HG03159 (cell line): ENCODE results near the gene LHX5.

ENCODE experiments used
- ATAC-seq: cut with Tn5 transposase; IDR thresholded peaks from one replicate; pipeline ENCODE4 v1.9.1; 2021; ENCODE audit warnings: mild to moderate bottlenecking, moderate library complexity; ENCODE audit not compliant: unreplicated experiment

LHX5 gene

DNA sequence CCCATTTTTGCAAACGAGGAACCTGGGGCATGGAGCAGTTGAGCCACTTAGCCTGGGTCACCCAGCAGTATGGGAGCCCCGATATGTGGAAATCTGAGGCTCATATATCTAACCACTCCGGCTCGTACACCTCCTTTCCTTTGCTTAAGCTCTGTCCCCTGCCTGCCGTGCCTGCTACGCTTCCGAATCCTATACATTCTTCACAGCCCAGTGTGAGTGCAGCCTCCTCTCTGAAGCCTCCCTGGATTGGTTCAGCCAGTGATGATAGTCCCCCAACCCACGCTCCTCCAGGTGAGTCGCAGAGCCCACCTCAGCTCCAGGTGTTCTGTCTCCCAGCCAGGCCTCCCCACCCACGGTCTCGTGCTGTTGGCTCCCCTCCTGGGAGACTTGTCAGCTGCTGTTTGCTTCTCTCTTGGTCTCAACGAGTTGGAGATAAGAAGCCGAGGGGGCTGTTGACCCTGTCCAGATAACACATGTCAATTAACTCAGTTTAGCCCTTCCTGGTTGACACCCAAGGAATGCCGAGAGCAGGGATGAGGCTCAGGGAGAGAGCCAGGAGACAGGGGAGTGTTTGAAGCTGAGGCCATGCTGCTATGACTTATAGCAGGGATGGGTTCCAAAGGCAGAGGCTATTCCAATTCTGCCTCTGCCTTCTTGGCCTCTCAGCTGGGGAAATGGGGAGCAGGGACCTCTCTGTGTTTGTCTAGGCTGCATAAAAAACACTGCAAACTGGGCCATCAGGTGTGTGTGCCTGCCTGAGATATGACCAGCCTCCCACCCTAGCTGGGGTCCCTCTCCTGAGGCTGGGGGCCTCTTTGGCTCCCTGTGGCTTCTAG lies 30.5 kb downstream of the LHX5 start:
- no peak for ATAC-seq

DNA sequence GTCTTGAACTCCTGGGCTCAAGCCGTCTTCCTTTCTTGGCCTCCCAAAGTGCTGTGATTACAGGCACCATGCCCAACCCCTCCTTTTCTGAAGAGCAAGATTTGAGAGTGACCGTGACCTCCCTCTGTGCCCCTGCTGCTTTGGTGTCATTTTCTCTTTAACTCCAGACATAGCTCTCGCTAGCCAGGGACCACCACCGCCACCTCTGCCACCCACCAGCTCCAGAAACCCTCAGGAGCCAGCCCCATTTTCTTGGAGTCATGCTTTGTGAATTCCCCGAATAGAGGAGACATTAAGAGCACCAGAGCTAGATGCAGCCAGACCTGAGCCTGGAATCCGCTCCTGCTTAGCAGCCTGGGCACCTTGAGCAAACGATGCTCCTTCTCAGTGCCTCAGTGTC lies 31.3 kb downstream of the LHX5 start:
- no peak for ATAC-seq

DNA sequence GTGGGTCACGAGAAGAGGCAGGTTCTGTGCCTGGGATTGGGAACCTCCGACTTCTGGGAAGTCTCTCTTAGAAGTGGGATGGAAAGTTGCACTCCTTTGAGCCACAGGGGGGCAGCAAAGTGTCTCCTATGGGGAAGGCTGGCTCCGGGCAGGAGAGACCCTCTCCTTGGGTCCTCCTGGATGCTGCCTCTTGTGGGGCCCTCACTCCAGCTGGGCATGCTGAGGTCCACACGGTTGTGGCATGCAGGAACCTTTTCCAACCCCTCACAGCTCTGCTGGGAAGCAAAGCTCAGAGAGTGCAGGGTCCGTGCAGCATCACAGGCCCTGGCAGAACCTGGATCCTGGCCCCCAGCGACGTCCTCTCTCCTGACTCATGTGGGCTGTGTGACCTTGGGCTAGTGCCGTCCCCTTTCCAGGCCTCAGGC lies 32.1 kb downstream of the LHX5 start:
- ATAC-seq = no peak

DNA sequence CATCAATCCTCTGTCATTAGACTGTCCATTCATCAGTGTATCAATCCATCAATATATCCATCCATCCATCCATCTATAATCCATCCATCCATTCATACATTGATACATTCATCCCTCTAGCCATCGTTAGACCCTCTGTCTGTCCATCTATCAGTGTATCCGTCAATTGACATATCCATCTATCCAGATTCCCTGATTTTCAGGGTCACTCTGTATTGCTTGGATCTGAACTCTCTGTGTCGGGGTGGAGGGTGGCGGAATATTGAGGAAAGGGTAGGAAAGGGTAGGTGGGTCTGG lies 32.4 kb downstream of the LHX5 start:
- ATAC-seq = no peak

DNA sequence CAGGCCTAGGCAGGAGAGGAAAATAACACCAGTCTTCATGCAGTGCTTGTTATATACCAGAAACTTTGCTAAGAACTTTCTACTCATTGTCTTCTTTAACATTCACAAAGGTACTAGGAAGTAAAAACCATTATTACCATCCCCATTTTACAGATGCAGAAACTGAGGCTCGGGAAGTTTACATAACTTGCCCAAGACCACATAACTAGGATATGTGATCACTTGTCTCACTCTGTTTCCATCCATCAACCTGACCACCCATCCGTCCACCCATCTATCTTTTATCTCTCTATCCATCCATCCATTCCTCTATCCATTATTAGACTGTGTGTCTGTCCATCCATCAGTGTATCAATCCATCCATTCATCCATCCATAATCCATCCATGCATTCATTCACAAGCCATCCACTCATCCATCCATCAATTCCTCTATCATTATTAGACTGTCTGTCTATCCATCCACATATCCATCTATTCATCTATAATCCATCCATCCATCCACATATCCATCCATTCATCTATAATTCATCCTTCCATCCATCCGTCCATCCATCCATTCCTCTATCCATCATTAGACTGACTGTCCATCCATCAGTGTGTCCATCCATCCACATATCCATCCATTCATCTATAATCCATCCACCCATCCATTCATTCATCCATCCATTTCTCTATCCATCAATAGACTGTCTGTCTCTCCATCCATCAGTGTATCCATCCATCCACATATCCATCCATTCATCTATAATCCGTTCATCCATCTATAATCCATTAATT lies 33.0 kb downstream of the LHX5 start:
- ATAC-seq = no peak

DNA sequence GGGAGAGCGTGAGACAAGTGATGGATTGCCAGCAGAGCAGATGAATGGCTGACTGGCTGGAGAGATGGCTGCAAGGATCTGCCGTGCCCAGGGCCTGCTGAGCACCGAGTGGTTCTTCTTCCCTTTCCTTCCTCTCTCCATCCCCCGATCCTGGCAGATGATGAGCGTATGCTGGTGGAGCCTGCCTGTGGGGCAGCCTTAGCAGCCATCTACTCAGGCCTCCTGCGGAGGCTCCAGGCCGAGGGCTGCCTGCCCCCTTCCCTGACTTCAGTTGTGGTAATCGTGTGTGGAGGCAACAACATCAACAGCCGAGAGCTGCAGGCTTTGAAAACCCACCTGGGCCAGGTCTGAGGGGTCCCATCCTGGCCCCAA lies 34.0 kb downstream of the LHX5 start:
- ATAC-seq = no peak

DNA sequence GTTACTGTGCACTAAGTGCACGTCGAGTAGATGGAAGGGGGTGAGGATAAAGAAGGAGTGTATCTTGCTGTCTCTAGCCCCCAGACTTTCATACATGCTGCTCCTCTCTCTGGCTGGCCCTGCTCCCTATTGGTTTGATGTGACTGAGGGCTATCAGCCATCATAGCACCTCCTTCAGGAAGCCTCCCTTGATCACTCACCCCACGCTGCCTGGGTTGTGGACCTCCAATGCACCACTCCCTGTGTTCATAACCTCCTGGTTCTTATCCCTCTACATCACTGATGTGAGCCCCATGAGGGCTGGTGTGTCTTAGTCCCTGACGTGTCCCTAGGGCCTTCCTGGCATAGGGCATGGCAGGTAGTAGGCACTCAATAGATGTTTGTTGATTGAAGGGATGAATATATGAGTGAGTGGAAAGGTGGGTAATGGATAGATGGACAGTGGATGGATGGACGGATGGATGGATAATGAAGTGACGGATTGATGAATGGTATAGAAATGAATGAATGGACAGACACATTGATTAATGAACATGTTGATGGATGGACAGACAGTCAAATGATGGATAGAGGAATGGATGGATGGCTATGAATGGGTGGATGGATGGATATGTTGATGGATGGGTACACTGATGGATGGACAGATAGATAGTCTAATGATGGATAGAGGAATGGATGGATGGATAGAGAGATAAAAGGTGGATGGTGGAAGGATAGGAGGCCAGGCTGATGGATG lies 34.5 kb downstream of the LHX5 start:
- no peak for ATAC-seq

DNA sequence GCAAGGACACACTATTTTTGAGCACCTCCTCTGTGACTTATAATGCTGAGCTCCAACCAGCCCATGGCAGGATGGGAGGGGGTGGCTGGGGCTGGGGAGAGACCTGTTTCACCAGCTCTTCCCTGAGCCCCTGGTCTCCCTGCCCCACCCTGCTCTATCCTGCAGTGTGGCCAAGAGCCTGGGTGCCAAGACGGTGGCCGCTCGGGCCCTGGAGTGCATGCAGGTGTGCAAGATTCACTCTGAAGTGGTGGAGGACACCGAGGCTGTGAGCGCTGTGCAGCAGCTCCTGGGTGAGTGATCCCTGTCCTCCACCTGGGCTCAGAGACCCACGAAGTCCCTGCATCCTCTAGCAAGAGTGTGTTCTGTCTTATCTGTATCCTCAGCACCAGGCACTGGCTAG lies 35.1 kb downstream of the LHX5 start:
- no peak for ATAC-seq

DNA sequence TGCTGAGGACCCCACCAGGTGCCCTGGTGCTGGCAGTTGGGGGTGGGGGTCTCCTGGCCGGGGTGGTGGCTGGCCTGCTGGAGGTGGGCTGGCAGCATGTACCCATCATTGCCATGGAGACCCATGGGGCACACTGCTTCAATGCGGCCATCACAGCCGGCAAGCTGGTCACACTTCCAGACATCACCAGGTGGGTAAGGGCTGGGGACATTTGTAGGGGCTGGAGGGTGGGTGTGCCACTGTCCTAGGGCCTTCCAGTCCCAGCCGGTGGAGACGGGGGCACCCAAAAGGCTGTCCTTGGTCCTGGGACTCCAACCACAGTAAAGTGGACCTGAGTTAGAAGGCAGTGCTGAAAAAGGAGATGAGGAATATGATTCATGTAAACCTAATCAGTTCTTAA lies 36.3 kb downstream of the LHX5 start:
- no peak for ATAC-seq

DNA sequence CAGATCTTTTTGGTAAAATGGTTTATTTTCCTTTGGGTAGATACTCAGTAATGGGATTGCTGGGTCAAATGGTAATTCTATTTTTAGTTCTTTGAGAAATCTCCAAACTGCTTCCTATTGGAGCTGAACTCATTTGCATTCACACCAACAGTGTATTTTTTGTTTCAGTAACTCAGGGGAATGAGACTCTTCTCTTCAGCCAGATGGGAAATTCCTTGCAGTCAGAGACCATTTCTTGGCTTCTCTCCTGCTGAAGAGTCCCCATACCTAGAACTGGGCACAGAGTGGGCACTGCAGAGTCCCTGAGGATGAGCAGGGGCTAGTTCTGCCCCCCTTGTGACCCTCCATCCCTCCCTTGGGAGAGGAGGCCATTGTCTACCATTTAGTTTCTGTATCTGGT lies 38.7 kb downstream of the LHX5 start:
- ATAC-seq = no peak

DNA sequence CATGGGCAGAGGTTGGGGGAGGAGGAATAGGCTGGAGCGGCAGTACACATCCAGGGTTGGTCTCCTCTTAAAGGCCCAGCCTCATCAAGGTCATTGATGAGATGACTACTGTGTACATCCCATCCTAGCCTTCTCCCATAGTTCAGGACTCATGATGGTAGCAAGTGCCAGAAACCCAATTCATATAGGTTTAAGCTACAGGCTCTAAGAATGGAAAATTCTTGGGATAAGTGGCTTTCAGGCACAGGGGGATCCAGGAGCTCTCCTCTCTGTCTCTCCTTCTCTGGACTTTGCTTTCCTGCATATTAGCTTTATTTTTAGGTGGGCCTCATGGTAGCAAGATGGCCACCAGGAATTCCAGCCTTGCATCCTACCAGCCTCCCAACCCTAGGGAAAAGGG lies 43.2 kb downstream of the LHX5 start:
- ATAC-seq = no peak

DNA sequence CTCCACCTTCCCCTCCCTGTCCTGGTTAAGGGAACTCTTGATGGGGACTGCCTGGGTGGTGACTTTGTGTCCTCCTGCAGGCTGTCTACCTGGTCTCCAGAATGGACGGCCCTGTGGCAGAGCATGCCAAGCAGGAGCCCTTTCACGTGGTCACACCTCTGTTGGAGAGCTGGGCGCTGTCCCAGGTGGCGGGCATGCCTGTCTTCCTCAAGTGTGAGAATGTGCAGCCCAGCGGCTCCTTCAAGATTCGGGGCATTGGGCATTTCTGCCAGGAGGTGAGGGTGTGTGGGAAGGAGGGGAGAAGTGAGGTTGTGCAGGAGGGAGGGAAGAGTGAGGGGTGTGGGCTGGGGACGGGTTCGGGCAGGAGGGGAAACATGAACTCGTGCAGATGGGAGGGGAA lies 43.8 kb downstream of the LHX5 start:
- ATAC-seq = no peak

DNA sequence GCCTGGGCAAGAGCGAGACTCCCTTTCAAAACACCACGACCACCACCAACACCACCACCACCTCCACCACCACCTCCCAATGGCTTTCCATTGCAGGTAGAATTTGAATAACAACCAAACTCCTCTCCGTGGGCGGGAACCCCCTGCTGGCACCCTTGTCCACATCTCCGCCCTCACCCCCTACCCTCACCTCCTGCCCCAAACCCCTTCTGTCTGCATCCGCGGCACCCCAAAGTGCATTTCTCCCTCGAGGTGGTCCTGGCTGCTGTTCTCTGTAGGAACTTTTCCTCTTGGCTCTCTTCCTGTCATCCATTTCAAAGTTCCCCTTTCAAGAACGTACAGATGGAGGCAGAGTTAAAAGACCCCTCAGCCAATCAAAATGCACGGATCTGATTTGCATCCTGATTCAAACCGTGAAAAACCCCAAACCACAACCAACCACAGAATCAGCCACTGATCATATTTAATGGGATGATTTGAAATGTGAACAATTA lies 45.7 kb downstream of the LHX5 start:
- ATAC-seq = no peak

DNA sequence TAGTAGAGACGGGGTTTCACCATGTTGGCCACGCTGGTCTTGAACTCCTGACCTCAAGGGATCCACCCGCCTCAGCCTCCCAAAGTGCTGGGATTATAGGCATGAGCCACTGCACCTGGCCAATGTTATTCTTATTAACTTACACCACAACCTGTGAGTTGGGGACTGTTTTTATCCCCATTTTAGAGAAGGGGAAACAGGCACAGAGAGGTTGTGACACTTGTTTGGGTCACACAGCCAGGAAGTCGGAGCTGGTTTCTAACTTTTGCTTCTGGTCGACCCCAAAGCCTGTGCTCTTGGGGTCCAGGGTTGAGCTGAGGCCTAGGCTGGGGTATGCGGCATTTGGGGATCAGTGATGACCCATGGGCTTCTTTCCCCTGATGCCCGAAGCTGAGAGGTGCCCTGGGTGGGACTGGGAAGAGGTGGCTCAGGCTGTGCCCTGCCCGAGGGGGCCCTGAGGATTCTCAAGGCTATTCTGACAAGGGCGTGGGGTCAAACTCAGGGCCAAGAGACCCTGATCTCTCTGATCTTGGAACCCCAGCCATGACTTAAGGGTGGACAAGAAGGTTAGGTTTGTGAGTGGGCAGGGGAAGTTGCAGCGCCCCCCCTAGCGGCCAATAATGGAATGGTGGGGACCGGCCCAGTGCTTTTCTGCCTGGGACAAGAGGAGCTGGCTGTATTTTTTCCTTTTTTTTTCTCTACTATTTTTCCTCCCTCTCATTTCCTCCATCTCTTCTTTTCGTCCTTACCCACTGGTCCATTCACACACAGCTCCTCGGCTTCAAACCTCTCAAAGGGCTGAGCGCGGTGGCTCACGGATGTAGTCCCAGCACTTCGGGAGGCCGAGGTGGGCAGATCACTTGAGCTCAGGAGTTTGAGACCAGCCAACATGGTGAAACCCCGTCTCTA lies 46.5 kb downstream of the LHX5 start:
- ATAC-seq = no peak

DNA sequence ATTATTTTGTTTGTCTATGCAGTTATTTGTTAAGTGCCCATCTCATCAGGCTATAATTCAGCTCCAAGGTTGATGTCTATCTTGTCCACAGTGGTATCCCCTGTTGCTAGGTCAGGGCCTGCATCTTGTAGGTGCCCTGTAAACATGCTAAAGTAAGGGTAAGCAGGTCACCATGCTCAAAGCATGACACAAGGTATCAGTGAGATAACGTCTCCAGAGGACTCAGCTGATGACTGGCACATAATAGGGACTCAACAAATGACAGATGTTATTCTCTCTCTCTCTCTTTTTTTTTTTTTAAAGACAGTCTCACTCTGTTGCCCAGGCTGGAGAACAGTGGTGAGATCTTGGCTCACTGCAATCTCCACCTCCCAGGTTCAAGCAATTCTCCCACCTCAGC lies 47.2 kb downstream of the LHX5 start:
- no peak for ATAC-seq

DNA sequence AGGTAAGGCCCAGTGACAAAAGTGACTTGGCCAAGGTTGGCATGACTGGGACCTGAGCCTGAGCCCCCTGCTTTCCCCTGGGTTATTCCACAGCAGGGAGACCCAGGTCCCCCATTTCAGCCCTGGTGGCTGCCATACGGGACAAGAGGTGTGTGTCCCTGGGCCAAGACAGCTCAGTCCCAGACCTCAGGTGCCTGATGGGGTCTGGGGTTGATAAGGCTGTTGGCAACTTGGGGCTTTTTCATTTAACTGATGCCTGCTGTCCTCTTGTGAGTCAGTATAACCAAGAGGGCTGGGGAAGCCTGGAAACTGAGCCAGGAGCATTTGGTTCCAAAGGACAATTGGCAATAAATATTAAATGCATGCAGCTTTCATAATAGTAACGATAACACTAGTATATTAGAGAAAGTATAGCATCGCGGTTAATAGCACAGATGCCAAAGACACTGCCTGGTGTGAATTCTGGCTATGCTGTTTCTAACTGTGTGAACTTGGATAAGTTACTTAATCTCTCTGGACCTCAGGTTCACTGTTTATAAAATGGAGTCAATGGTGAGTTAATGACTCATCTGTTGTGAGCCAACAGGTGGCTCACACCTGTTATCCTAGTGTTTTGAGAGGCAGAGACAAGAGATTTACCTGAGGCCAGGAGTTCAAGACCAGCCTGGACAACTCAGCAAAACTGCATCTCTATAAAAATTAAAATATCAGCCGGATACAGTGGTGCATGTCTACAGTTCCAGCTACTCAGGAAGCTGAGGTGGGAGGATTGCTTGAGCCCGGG lies 48.6 kb downstream of the LHX5 start:
- ATAC-seq = no peak

DNA sequence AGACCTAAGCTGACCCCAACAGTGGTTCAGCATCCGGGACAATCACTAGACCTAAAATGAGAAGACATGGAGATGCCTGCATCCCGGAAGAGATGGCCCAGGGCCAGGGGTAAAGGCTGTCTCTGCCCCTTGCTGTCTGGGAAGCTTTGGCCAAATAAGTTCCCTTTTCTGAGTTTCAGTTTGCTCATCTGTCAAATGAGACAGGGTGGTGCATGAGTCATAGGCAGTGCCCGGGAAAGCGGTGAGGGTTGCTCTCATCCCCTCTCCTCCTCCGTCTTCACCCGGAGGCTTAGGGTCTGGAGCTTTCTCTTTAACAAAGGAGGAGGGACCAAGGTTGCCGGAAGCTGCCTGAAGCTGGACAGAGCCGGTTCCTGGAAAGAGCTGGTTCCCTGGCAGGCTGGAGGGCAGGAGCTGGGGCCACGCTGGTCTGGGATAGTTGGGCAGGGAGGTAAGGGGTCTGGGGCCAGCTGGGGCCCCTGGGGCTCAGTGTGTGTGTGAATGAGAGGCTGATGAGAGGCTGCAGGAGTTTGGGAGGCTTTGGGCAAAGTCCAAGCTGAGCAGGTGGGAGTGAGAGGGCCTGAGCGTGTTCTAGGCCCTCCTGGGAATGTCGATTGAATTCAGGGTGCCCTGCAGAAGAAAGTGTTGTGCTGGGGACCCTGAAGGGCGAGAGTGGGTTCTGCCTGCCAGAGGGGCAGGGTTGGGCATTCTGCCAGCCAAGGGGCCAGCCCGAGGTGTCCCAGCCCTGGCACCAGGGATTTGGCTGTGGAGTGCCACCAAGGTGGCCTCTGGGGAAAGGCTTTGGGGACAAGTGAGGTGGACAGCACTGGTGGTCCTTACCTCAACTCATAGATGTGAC lies 49.4 kb downstream of the LHX5 start, which contains the start of gene SDSL:
SDSL (plus strand) TSS at position 351 of the 856 bp plus-strand sequence. CDS start 5,603 bp downstream, outside the sequence.
- peak; percentile 83 for ATAC-seq

DNA sequence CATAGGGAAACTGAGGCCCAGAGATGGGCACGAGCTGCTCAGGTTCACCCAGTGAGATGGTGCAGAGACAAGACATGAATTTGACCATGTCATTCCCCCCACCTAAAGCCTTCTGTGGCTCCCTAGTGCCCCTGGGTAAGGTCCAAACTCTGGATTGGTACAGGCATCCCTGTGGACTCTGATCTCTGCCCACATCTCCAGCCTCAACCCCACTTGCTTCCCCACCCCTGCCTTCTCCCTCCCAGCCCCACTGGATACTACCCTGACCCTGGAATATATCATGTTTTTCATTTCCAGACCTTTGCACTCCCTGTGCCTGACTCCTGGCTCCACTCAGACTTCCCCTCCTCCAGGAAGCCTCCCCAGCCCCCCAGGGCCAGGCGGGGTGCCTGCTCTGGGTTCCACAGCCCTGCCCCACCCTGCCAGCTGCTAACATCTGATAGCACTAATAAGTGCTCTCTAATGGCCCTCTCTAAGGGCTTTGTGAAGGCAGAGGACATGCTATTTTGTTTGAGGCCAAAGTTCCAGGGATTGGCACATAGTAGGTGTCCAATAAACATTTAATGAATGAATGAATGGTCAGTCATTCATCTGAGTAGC lies 50.6 kb downstream of the LHX5 start:
- no peak for ATAC-seq
